ENCODE results near the gene CD164L2.

The CD164L2 gene

DNA sequence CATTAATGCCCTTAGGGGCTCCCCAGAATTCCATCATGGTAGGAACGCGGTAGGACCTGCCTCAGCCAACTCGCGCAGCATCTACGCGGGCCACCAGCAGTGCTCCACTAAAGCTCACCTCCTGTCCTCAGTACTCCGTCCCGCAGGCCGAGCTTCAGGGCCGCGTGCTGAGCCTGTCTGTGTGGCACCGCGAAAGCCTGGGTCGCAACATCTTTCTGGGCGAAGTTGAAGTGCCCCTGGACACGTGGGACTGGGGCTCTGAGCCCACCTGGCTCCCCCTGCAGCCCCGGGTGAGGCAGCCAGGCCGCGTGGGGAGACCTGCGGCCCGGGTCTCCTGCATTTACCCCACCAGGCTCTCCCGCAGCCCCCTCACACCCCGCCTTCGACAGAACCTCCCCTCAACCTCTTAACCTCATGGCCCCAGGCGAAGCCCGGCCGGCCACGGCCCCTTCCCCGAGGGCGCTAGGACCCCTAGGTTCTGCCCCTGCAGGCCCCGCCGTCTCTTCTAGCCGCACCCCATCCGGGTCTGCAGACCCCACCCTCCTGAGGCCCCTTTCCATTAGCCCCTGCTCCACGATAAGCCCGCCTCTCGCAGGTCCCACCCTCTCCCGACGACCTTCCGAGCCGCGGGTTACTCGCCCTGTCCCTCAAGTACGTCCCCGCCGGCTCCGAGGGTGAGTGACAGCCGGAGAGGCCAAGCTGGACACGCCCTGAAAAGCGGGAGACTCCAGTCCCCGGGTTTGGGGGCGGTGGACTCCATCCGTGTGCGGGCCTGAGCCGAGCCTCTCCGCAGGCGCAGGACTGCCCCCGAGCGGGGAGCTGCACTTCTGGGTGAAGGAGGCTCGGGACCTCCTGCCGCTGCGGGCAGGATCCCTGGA lies 32.2 kb downstream of the CD164L2 start:
- DNase-seq (ENCODE audit: insufficient read length, low spot score) (no peak), FAIRE-seq (no peak)

GRCh38 chr1:27349784-27350662 lies 33.1 kb downstream of the CD164L2 start:
- FAIRE-seq (no peak), DNase-seq (ENCODE audit: insufficient read length, low spot score) (no peak)

- FAIRE-seq, result no peak
- DNase-seq (ENCODE audit: insufficient read length, low spot score), result no peak
These were observed 34.0 kb downstream of the CD164L2 start for GRCh38 chr1:27348861-27349783.

- no peak for DNase-seq (ENCODE audit: insufficient read length, low spot score)
- FAIRE-seq, result no peak
These were observed 36.0 kb downstream of the CD164L2 start for GRCh38 chr1:27346991-27347624.

GRCh38 chr1:27346357-27346756 lies 36.8 kb downstream of the CD164L2 start:
- DNase-seq (ENCODE audit: insufficient read length, low spot score), result no peak
- FAIRE-seq, result no peak

DNA sequence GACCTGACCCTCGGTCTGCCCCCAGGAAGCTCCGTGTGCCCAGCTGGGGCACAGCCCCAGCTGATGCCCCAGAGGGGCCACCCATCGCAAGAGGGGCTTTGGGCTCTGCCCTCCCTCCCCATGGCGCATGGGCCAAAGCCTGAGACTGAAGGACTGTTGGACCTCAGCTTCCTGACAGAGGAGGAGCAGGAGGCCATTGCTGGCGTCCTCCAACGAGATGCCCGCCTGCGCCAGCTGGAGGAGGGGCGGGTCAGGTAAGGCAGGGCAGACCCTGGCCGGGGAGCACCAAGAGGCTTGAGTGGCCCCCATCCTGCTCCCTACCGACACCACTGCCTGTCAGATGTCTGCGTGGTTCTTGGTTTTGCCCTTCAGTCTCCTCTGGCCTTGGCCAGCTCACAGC lies 37.9 kb downstream of the CD164L2 start:
- FAIRE-seq (no peak), DNase-seq (ENCODE audit: insufficient read length, low spot score) (no peak)

- DNase-seq (ENCODE audit: insufficient read length, low spot score), result no peak
- FAIRE-seq, result no peak
These were observed 39.5 kb downstream of the CD164L2 start for GRCh38 chr1:27343639-27344025.

GRCh38 chr1:27342778-27343638 lies 40.1 kb downstream of the CD164L2 start:
- no peak for DNase-seq (ENCODE audit: insufficient read length, low spot score)
- peak; percentile 37 for FAIRE-seq

GRCh38 chr1:27342391-27342777 lies 40.7 kb downstream of the CD164L2 start:
- DNase-seq (ENCODE audit: insufficient read length, low spot score) (no peak), FAIRE-seq (peak; percentile 44)

- DNase-seq (ENCODE audit: insufficient read length, low spot score) (peak; percentile 78), FAIRE-seq (no peak)
These were observed 41.4 kb downstream of the CD164L2 start, which contains the start of gene SYTL1 for GRCh38 chr1:27341525-27342252. SYTL1 (plus strand) TSS chr1:27342022; CDS start chr1:27345335, 3,313 bp downstream.

DNA sequence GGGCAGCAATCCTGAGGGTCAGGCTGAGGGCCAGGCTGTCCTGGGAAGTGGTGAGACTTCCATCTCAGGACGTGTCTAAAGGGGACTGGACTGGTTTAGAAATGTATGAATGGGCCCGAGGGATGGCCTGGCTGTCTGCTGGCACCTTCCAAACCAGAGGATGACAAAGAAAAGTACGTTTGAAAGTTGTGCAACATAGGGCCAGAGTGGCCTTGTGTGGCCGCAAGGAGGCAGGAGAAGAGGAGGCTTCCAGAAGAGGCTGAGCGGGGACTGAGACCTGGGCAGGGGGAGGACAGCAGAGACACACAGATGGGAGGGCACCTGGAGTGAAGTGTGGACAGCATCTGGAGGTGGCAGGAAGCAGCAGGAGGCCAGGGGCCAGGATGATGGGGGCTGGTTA lies 43.9 kb downstream of the CD164L2 start:
- DNase-seq (ENCODE audit: insufficient read length, low spot score) (no peak), FAIRE-seq (no peak)

DNA sequence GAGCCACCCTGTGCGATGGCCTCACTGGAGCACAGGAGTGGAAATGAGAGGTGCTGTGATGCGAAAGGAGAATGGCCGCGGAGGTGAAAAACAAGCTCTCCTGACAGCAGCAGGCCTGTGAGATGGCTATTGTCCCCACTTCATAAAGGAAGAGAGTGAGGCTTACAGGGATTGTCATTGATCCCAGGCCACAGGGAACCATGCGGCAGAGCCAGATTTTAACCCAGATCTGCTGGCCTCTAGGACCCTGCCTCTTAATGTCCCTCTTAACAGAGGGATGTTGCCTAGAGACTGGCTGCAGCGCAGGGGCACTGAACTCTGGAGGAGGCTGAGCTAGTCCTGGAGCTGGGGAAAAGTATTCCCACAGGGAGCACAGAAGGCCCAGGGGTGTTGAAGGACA lies 44.4 kb downstream of the CD164L2 start:
- FAIRE-seq (no peak), DNase-seq (ENCODE audit: insufficient read length, low spot score) (no peak)

- FAIRE-seq, result no peak
- DNase-seq (ENCODE audit: insufficient read length, low spot score), result no peak
These were observed 46.4 kb downstream of the CD164L2 start for GRCh38 chr1:27336756-27337155.

DNA sequence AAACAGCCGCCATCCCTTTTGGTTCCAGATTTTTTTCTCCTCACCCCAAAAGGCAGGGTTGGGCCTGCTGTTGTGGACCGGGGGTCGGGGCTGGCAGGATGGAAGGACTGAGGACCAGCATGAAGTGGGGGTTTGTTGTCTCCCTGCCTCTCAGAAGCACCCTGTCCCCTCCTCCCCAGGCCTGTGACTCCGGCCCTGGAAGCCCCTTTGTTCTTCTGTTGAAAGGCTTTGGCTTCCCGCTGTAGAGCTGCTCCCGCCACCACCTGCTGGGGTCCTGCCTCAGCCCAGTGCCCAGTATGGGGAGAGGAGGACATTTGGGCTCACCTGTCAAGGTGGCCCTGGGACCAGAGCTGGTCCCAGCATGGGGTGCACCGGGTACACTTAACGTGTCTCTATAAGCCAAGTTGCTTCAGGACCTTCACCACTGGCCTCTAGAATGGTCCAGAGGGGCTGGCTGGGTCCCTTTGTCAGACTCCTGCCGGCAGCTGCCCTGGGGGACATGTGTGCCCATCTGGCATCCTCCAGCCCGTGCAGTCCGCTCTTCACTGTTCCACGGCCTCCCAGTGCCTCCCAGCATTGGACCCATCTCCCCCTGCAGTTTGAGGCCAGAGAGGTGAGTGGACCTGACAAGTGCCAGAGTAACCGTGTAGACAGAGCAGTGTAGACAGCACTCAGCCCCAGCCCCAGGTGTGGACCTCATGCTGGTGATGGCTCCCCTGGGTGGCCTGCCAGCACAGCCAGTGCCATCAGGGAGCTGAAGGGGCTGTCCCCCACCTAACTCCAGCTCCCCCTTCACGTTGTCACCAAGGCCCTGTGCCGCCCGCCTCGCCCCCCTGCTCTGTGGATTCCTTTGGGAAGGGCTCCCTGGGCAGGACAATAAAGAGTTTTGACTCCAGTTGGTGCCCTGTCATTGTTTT lies 47.4 kb downstream of the CD164L2 start:
- FAIRE-seq, result no peak

DNA sequence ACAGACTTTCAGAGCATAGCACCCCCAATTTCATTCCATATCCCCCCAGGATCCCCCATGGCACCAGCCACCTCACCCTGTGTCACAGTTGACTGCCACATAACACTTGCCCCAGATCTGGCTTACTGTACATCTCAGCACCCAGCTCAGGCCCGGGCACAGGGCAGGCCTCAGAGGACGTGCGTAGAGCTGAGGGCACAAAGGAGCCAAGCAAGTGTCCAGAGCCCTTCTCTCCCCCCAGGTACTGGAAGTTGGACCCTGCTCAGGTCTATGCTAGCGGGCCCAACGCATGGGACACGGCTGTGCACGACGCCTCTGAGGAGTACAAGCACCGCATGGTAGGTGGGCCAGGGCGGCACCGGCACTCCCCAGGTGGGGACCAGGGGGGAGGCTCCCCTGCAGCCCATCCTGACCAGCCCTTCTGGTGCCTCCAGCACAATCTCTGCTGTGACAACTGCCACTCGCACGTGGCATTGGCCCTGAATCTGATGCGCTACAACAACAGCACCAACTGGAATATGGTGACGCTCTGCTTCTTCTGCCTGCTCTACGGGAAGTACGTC lies 49.3 kb downstream of the CD164L2 start:
- no peak for FAIRE-seq

More for the DNA sequence above, 47.4 kb downstream of the CD164L2 start:
- DNase-seq (ENCODE audit: insufficient read length, low spot score), result no peak

GRCh38 chr1:27332536-27333281 lies 50.4 kb downstream of the CD164L2 start:
- DNase-seq (ENCODE audit: insufficient read length, low spot score), result peak; percentile 63
- peak; percentile 84 for FAIRE-seq

More for the DNA sequence above, 49.3 kb downstream of the CD164L2 start:
- no peak for DNase-seq (ENCODE audit: insufficient read length, low spot score)

Measured in GM19239 (cell line).